Right forelimb (tissue), 1 donor: Measurements from ENCODE around the gene CAB39L.

ENCODE experiments used
- DNase-seq: peaks from one replicate; pipeline ENCODE4 v3.0.0-alpha.2; 2018

CAB39L gene

DNA sequence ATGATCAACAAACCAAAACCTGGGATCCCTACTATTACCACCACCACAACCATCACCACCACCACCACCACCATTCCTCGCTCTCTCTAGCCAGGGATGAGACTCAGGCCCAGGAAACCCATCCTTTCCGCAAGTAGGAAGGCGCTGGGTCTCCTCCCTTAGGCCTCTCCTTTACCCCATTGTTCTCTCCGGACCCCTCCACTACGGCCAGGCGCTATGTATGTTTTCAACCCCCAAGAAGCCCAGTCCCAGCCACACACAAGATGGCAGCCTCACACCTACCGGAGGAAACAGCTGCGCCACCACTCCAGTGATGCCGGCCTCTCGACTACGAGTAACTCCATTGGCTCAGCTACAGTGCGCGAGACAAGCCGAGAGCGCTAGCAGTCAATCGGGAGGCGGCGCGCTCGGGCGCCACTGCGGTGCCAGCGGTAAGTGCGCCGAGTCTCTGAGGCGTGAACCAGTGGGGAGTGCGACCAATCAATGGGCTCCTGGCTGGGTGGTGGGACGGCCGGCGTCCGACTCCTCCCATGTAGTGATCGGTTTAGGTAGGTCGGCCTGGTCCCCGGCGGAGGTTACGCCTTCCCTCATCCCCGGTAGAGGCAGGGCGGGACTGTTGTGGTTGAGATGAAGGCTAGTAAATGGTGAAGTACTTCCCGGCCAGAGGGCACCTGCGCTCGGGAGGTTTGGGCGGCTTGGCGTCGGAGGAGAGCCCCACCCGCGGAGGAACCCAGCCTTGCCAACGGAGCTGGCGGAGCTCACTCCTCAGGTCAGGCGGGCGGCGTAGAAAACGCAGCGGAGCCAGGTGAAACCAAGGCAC lies at the start of gene CAB39L, which contains the start of gene SETDB2:
CAB39L (minus strand) TSS at position 361 of the 820 bp plus-strand sequence. CDS start 61,154 bp downstream, outside the sequence.
SETDB2 (plus strand) TSS at position 571 of the 820 bp plus-strand sequence. CDS start 7,620 bp downstream, outside the sequence.
- DNase-seq = peak; percentile 98

DNA sequence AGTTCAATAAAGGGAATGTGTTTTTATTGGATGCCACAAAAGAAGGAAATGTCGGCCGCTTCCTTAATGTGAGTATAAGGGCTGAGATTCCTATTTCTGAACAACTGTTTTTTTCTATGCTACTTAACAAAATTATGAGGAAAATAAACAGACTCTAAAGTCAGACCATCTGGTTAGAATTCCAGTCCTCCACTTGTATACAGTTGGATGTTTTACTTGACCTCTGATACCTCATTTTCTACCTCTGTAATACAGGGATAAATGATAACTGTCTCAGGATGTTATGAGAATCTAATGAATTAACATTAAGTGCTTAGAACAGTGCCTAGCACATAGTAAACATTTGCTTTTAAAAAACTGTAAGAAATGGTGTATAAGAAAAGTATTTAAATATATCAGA lies 44.7 kb upstream of the CAB39L start:
- DNase-seq = no peak

DNA sequence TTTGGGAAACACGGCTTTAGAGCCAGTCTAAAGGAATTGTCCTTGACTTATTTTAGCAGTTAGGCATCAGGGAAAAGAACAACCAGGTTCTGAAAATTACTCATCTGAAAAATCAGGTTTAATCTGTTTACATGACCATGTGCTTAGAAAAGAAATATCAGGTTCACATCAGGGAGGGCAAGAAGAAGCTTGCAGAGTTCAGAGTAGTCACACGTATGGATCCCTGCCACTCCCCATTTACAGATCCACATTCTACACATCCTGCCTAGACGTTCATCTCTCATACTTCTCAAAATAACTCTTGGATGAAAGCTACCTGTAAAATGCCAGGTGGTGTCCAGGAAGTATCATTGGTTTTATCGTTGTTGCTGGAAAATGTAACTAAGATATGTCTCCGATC lies 37.9 kb upstream of the CAB39L start:
- no peak for DNase-seq

DNA sequence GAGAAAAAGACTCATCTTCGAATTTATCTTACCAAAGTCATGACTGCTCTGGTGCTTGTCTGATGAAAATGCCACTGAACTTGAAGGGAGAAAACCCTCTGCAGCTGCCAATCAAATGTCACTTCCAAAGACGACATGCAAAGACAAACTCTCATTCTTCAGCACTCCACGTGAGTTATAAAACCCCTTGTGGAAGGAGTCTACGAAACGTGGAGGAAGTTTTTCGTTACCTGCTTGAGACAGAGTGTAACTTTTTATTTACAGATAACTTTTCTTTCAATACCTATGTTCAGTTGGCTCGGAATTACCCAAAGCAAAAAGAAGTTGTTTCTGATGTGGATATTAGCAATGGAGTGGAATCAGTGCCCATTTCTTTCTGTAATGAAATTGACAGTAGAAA lies 32.7 kb upstream of the CAB39L start:
- DNase-seq = no peak

DNA sequence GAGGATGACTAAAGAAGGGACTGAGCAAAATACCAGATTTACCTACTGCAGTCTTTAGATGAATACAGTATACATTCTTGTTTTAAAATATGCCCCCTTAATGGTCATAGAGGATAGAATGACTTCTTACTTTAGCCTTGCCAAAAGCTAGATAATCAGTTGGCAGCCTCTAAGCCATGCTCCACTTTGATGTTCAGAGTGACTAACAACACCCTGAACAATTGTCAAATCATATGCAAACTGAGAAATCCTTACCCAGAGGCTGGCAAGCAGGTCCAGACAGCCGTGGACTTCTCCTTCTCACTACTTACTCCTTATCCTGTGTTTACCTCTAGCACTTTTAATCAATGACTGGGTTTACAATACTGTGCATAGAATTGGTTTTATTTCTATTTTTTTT lies 28.3 kb upstream of the CAB39L start:
- no peak for DNase-seq

DNA sequence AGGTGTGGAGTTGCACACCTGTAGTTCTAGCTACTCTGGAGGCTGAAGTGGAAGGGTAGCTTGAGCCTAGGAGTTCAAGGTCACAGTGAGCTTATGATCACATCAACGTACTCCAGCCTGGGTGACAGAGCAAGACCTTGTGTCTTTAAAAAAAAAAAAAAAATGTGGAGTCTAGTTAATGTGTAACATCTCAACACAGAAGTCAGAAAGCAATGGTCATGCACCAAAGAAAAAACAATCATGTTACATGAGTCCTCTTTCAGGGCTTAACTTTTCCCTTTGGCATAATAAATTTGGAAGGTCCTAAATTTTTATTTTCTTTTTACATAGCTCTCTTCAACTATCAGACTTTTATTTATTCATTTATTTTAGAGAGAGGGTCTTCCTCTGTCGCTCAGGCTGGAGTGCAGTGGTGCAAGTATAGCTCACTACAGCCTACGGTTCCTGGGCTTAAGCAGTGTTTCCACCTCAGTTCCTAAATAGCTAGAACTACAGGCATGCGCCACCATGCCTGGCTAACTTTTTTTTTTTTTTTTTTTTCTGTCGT lies 22.5 kb upstream of the CAB39L start:
- no peak for DNase-seq

DNA sequence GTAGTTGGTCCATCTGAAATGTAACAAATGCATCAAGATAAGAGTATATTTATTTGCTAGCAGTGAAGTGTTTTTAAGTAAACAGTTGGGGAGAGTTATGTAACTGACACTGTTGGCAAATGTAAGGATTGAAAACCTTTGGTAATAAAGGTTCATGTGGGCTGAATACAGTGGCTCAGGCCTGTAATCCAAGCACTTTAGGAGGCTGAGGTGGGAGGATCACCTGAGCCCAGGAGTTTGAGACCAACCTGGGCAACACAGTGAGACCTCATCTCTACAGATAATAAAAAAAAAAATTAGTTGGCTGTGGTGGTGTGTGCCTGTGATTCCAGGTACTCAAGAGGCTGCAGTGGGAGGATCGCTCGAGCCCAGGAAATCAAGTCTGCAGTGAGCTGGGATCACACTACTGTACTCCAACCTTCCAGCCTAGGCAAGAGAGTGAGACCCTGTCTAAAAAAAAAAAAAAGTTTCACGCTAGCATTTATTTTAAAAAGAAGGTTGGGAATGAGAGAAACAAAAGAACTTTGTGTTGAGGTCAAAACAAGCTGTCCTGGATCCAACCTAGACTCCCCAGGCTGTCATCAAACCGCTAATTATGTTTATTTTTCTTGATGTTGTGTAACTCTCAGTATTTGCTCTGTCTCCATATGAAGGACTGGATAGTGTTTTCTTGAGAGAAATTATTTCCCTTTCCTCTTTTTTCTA lies 20.9 kb upstream of the CAB39L start:
- DNase-seq = no peak

DNA sequence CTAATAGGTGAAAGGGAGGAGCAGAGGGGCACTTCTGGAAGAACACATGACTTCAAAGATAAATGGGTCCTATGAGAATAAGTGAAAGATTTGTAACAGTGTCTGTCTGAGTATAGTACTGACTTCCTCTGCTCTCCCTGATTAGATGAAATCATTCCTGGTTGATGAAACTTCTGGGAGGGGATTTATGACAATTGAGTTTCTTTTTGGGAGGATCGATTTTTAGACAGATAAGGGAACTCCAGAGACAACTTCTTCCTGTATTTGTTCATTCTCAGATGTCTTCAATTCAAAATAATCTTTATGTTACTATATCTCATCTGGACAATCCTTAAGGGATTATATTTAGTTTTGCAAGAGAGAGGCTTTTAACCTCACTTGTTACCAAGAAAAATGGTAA lies 20.2 kb upstream of the CAB39L start:
- DNase-seq = no peak

DNA sequence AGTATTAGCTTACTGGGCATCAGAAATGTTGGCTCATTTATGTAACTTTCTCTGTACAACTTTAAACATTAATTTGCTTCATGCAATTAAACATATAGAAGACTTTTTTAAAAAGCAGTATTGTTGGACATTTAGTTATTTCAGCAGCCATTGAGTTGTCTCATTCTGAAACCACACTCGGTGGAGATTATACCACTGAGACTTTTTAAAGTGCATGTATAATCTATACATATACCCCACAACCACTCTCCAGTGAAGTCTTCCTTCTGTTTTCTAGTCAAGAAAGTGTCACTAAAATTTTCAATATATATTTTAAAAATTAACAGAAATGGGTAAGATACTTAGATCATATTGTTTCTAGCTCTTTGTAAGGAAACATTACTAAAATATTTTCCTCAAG lies 15.7 kb upstream of the CAB39L start:
- no peak for DNase-seq

DNA sequence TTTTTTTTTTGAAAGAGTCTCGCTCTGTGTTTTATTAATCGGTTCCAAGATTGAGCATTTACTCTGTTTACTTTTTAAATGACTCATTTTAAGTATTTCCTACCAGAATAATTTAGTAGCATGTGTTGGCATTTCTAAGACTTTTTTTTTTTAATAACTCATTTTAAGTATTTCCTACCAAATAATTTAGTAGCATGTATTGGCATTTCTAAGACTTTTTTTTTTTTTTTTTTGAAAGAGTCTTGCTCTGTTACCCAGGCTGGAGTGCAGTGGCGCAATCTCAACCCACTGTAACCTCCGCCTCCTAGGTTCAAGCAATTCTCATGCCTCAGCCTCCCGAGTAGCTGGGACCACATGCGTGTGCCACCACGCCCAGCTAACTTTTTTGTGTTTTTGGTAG lies 13.4 kb upstream of the CAB39L start:
- DNase-seq = no peak

DNA sequence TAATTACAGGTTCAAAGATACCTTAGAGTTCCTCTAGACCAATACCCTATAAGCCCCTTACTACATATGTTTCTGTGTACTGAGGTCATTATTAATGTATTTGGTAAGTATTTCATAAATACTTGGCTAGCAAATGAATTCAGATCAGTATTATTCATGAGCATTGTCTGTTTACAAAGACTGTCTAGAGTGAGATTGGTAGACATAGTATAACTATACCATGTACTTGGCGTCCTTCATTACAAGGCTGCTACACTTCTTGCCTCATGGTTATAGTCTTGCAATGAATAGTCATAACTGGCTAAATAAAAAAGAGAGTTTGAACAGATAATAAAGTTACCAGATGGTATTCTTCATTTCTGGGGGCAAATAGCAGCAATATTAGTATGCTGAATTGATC lies 12.3 kb upstream of the CAB39L start:
- DNase-seq = no peak

DNA sequence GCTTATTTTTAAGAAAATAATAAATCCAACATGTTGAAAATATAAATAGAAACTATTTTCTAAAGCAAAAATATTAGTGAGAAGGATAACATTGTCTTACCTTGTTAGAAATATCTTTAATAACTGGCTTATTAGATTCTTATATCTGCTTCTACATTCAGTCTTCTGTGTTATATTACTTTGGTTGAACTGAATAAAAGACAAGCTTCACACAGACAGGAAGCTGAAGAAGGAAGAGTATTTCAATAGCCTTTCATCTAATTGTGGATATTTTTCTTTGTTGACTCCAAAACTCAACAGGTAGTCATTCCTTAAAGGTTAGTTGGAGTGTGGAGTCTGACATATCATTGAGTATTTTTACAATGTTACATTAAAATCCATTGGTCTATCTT lies 11.1 kb upstream of the CAB39L start:
- no peak for DNase-seq

DNA sequence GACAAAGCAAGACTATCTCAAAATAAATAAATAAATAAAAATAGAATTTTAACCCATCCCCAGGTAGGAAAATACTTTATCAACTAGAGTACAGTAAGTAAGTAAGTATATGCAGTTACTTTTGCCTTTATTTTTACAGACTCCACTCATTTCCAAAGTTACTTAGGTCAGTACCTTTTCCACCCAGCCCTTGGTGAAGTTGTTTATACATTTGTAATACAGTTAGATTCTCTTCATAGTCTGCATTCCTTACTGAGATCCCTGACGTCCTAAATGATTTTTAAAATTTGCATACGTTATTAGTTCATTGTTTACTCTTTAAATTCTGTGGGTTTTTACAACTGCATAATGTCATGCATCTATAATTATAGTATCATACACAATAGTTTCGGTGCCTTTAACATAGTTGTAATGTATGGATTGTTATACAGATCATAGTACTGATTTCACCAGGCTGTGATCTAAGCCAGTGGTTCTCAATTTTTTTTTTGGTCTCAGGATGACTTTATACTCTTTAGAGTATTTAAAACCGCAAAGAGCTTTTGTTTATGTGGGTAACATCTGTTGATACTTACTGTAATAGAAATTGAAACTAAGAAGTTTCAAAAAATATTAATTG lies 10.6 kb upstream of the CAB39L start:
- no peak for DNase-seq

DNA sequence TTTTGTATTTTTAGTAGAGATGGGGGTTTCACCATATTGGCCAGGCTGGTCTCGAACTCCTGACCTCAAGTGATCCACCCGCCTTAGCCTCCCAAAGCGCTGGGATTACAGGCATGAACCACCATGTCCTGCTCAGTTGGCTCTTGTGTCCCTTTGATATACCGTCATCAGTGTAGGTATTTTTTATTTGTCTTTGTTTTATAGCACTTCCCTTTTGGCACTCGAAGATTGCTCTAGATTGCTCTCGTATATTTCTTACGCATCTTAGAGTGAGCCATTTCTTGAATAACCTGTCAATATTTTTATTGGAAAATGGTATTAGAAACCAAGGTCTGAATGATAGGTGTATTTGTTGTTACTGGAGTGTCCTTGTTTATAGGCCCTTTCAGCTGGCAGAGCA lies 9.6 kb upstream of the CAB39L start:
- DNase-seq = no peak

DNA sequence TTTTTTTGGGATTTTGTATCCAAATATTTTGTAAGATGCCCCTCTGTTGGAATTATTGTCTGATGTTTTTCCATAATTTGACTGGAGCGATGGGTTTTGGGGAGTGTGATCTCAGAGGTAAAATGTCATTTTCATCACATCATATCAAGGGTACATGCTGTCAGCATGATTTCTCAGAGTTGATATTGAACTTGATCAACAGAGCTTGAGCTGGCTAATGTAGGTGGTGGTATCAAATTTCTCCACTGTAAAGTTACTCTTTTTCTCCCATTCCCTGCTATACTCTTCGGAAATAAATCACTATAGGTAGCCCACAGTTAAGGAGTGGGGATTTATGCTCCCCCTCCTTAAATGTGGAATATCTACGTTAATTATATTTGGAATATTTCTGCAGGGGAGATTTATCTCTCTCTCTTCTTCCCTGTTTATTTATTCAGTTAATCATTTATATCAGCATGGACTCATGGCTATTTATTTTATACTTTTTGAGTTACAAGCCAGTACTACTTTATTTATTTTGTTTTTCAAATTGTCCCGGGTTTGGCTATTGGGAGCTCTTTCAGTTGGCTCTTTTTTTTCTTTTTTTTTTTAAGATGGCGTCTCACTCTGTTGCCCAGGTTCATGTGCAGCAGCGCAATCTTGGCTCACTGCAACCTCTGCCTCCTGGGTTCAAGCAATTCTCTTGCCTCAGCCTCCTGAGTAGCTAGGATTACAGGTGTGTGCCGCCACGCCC lies 9.0 kb upstream of the CAB39L start:
- no peak for DNase-seq

DNA sequence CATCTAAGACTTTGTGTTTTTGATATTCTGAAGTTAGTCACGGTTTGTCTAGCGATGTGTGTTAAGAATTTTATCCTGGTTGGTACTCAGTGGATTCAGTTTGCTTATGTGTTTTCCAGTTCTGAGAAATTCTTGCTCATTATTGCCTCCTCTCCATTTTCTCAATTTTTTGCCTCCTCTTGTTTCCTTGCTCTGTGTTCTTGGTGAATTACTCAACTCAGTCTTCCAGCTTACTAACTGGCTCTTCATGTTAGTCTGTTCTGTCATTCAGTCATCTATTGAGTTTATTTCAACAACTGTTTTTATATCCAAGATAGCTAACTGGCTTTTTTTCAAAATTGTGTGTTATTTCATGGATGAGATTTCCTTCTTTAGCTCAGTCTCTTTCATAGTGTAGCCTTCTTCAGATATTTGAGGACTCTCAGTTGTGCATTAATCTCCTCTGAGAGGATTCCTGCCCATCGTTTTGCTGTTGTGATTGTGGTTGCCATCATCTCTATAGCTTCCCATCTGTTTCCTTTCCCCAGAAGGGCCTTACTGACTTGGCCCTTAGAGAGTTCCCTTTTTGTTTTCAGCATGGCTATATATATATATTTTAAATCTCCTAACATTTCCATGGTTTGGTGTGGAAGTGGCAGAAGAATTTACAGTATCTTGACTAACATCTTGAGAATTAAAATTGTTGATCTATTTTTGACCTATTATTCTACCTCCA lies 6.4 kb upstream of the CAB39L start:
- DNase-seq = no peak

DNA sequence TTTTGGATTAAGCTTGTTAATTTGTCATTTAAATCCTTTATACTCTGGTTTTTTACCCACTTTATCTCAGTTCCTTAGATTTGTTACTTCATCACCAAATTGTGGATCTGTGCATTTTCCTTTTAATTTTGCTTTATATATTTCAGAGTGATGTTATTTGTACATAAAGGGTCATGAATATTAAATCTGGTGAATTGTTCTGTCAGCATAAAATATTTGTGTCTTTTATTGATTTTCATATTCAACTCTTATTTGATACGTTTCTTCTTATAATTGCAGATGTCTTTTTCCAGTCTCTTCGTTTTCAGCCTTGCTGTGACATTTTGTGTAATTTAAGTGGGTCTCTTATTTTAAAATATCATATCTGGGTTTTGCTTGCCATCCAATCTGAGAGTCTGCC lies 4.9 kb upstream of the CAB39L start:
- DNase-seq = no peak

DNA sequence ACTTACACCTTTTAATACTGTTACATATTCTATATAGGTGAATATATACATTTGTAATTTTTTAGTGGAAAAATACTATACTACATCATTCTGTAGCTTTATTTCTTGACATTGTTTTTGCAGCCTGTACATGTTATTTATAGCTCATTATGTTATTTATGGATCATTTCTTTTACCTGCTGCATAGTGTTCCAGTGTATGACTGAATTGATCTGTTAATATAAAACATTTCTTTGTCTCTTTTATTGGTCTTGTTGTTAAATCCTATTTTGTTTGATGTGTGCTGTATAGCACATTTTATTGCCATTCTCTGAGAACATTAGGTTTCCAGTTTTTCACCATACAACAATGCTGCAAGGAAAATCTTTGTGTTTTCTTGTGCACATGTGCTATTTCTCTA lies 2.6 kb upstream of the CAB39L start:
- DNase-seq = no peak

DNA sequence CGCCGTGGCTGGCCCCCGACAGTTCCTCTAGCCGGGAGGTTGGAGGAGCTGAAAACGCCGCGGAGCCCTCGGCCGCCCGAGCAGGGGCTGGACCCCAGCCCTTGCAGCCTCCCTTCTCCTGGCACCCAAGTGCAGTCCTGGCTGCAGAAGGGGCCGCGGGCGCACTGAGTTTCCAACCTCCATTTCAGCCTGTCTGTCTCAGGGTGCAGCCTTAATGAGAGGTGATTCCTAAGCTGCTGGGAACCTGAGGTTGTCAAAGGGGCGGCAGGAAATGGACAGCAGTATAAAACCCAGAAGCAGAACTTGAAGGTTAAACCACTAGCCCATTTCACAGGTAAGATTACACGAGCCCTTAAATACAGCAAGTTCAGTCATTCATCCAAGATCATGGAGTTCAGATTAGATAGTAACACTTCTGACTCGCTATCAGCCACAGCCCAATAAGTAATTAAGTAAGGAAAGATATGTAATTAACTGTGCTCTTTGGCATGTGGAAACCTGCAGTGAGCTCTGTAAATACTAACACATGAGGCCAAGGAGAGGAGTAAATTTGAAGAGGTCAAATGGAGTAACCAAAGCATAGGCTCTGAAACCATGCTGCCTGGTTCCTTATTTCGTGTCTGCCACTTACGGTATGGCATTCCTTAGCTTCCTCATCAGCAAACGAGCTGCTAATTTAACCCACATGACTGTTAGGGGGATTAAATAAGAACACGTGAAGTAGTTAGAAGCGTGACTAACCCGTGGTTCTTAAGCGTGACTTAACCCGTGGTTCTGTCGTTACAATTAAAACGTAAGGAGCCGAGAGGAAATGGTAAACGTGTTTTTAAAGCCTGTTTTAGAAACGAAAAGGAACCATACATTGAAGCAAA lies 896 bp upstream of the CAB39L start:
- no peak for DNase-seq

DNA sequence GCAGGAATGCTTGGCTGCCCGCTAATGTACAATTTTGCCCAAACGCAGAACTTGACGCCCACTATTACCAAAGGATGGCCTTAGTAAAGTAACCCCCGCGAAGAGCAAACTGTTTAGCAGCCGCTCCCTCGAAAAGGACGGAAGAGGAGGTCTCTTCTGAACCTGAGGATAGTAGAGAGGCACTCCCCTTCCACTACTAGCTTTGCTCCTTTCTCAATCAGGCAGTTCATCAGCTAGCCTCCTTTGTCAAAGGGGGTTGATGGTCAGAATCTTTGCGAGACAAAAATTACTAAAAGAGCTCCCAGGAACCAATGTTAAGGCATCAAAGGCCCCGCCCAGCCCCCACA lies 534 bp downstream of the CAB39L start:
- DNase-seq = no peak

DNA sequence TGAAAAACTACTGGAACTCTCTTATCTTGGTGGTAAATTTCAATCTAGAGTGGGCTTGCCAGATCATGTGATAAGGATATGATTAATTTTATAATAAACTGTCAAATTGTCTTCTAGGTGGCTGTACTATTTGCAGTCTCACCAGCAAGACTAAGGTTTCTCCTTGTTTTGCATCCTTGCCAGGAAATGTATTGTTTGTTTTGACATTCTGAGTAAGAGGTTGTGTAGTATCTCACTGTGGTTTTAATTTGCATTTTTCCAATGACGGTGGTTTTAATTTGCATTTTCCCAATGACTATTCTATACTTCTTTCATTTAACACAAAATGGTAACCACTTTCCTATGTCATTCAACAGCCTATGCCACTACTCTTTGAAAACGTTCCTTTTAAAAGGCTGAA lies 2.0 kb downstream of the CAB39L start:
- DNase-seq = no peak
